GM12878 (cell line): Measurements from ENCODE around the gene RCBTB2. TPM values are rescaled to one million over a fixed set of nuclear protein-coding genes. Genes with fewer than 3 reads are reported as not detected.

Experiments used
- BRCA1 ChIP-seq: IDR thresholded peaks from 2 replicates; pipeline ENCODE4 v1.6.1; 2011; ENCODE audit warnings: low read depth, low read length, improper control_type of control experiment
- EP300 ChIP-seq, 2 experiments: fragments of 150-350 bp in 1 of 2; IDR thresholded peaks; 2 replicates each; pipeline ENCODE4 v1.6.1; 2011 to 2012; ENCODE audit warnings: low read depth in 2 of 2, low read length in 2 of 2, borderline replicate concordance in 1 of 2, improper control_type of control experiment in 1 of 2, inconsistent platforms in 1 of 2; ENCODE audit not compliant: control insufficient read depth in 1 of 2
- IRF4 ChIP-seq: IDR thresholded peaks from 2 replicates; pipeline ENCODE4 v1.6.1; 2011; ENCODE audit warnings: low read depth, low read length
- NFYA ChIP-seq: IDR thresholded peaks from 2 replicates; pipeline ENCODE4 v1.6.1; 2011; ENCODE audit warnings: low read depth, mild to moderate bottlenecking, low read length, improper control_type of control experiment, borderline replicate concordance
- NR2F1 ChIP-seq: fragments of 450-650 bp; conservative IDR thresholded peaks from 2 replicates; pipeline ENCODE4 v1.6.1; 2017; ENCODE audit warnings: mild to moderate bottlenecking
- RAD21 ChIP-seq: IDR thresholded peaks from 2 replicates; pipeline ENCODE4 v1.6.1; 2011; ENCODE audit warnings: mild to moderate bottlenecking, low read depth, low read length, moderate library complexity; ENCODE audit not compliant: insufficient read depth
- RELA ChIP-seq: fragments of 450-650 bp; IDR thresholded peaks from 2 replicates; pipeline ENCODE4 v1.8.0; 2014; ENCODE audit warnings: borderline replicate concordance; ENCODE audit not compliant: partially characterized antibody
- SMC3 ChIP-seq: IDR thresholded peaks from 2 replicates; pipeline ENCODE4 v1.6.1; 2011; ENCODE audit warnings: low read length, improper control_type of control experiment, borderline replicate concordance
- SREBF2 ChIP-seq: IDR thresholded peaks from 2 replicates; pipeline ENCODE4 v1.6.1; 2012; ENCODE audit warnings: mild to moderate bottlenecking, low read length
- ZNF207 ChIP-seq: fragments of 450-650 bp; IDR thresholded peaks from 2 replicates; pipeline ENCODE4 v1.6.1; 2014; ENCODE audit warnings: antibody characterized with exemption, mild to moderate bottlenecking, borderline replicate concordance
- ZNF24 ChIP-seq: fragments of 450-650 bp; IDR thresholded peaks from 2 replicates; pipeline ENCODE4 v1.6.1; 2017; ENCODE audit warnings: antibody characterized with exemption, mild to moderate bottlenecking
- ZNF384 ChIP-seq: IDR thresholded peaks from 2 replicates; pipeline ENCODE4 v1.6.1; 2012; ENCODE audit warnings: low read depth, mild to moderate bottlenecking, low read length, improper control_type of control experiment, borderline replicate concordance
- polyA plus RNA-seq, 11 experiments: library from polyadenylated mRNA; depleted of rRNA in 4 of 11; unstranded in 6 of 11; stranded (reverse) in 5 of 11; fragments of >200 nt; fragmentation: Nextera tagmentation in 4 of 11; fragmentation: Illumina TruSeq in 1 of 11; extraction: Ambion mirVana in 4 of 11; extraction: Trizol in 1 of 11; gene quantifications; 1 replicate in 1 of 11; 2 replicates in 10 of 11; pipeline versions ENCODE4 v1.2.1 to v1.2.3, GENCODE V29; 2011 to 2016; ENCODE audit warnings: inconsistent platforms in 2 of 11, missing spikeins in 2 of 11, low read depth in 1 of 11
- total RNA-seq, 4 experiments: library from RNA; depleted of rRNA in 3 of 4; stranded (reverse); fragments of >200 nt in 3 of 4; fragmentation: Illumina TruSeq in 1 of 4; extraction: Trizol in 1 of 4; gene quantifications; 2 replicates each; pipeline versions ENCODE4 v1.2.1 to v1.2.3, GENCODE V29; 2013 to 2021
- TF ChIP-seq, protein P1 (sequence below): fragments of 450-650 bp; formaldehyde crosslinking; IDR thresholded peaks from 2 replicates; pipeline ENCODE4 v1.4.0; 2020; ENCODE audit warnings: mild to moderate bottlenecking, moderate library complexity
- TF ChIP-seq, protein P2 (sequence below): fragments of 450-650 bp; IDR thresholded peaks from 2 replicates; pipeline ENCODE4 v1.6.1; 2017; ENCODE audit warnings: mild to moderate bottlenecking, low read depth, inconsistent platforms; ENCODE audit not compliant: poor library complexity, severe bottlenecking
- TF ChIP-seq, protein P3 (sequence below): IDR thresholded peaks from 2 replicates; pipeline ENCODE4 v1.6.1; 2012; ENCODE audit warnings: low read length, inconsistent platforms
- TF ChIP-seq, protein P4 (sequence below), 3 experiments: IDR thresholded peaks in 2 of 3; conservative IDR thresholded peaks in 1 of 3; 2 replicates each; pipeline ENCODE4 v1.5.1; 2011; ENCODE audit warnings: low read depth in 3 of 3, low read length in 3 of 3, mild to moderate bottlenecking in 3 of 3, control low read depth in 2 of 3, moderate library complexity in 2 of 3, inconsistent platforms in 1 of 3, mixed read lengths in 1 of 3; ENCODE audit not compliant: control insufficient read depth in 2 of 3, insufficient read depth in 1 of 3; ENCODE audit errors: extremely low read depth in 1 of 3

RCBTB2 gene
- total and polyA plus RNA-seq, 10 of the 15 experiments (the other 5 are each of a cell fraction or from before 2014, with no cell fraction given), result 5.0 to 16.0 (median 8.5) TPM

DNA sequence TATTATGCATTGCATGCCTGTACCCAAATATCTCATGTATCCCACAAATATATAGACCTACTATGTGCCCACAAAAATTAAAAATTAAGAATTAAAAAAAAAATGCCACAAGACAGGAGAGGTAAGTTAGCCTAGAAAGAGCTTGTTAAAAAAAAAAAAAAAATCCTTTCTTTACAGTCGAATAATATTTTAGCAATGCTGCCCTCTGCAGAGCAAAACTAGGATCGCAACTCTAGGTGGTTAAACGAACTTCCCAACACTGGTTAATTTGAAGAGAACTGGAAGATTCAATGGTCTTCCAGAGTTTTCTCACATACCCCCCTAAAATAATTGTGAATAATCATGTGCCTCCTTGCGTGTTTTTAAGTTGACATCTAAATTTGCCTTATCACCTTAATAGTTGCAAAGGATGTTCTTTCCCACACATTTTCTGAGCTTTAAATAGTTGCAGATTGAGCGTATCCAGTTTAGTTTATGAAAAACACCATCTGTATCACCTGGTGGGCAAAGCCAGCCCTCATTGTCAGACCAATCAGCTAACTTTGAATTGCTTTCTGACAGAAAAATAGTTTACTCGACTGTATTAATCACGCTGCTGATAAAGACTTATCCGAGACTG is 47.4 kb upstream of the RCBTB2 start (continued):
- TF ChIP-seq, protein P1, sequence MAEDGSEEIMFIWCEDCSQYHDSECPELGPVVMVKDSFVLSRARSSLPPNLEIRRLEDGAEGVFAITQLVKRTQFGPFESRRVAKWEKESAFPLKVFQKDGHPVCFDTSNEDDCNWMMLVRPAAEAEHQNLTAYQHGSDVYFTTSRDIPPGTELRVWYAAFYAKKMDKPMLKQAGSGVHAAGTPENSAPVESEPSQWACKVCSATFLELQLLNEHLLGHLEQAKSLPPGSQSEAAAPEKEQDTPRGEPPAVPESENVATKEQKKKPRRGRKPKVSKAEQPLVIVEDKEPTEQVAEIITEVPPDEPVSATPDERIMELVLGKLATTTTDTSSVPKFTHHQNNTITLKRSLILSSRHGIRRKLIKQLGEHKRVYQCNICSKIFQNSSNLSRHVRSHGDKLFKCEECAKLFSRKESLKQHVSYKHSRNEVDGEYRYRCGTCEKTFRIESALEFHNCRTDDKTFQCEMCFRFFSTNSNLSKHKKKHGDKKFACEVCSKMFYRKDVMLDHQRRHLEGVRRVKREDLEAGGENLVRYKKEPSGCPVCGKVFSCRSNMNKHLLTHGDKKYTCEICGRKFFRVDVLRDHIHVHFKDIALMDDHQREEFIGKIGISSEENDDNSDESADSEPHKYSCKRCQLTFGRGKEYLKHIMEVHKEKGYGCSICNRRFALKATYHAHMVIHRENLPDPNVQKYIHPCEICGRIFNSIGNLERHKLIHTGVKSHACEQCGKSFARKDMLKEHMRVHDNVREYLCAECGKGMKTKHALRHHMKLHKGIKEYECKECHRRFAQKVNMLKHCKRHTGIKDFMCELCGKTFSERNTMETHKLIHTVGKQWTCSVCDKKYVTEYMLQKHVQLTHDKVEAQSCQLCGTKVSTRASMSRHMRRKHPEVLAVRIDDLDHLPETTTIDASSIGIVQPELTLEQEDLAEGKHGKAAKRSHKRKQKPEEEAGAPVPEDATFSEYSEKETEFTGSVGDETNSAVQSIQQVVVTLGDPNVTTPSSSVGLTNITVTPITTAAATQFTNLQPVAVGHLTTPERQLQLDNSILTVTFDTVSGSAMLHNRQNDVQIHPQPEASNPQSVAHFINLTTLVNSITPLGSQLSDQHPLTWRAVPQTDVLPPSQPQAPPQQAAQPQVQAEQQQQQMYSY (CRISPR knock-in tag), result no peak
- TF ChIP-seq ZNF384 (peak; percentile 97), ZNF24 (0 out of 2 replicates have a peak, but pooled peaks have one; percentile 22), SREBF2 (no peak), IRF4 (no peak), SMC3 (peak; percentile 80), NFYA (no peak), RELA (no peak), NR2F1 (no peak), BRCA1 (no peak), EP300 (IDR thresholded peaks at IDR 0.05; ENCODE audit: borderline replicate concordance in 1 of 2, control insufficient read depth in 1 of 2, low read depth in 2 of 2, low read length in 2 of 2) (no peak), ZNF207 (no peak), RAD21 (peak; percentile 90)
- TF ChIP-seq, protein P2, sequence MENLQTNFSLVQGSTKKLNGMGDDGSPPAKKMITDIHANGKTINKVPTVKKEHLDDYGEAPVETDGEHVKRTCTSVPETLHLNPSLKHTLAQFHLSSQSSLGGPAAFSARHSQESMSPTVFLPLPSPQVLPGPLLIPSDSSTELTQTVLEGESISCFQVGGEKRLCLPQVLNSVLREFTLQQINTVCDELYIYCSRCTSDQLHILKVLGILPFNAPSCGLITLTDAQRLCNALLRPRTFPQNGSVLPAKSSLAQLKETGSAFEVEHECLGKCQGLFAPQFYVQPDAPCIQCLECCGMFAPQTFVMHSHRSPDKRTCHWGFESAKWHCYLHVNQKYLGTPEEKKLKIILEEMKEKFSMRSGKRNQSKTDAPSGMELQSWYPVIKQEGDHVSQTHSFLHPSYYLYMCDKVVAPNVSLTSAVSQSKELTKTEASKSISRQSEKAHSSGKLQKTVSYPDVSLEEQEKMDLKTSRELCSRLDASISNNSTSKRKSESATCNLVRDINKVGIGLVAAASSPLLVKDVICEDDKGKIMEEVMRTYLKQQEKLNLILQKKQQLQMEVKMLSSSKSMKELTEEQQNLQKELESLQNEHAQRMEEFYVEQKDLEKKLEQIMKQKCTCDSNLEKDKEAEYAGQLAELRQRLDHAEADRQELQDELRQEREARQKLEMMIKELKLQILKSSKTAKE, result no peak
- TF ChIP-seq, protein P3, sequence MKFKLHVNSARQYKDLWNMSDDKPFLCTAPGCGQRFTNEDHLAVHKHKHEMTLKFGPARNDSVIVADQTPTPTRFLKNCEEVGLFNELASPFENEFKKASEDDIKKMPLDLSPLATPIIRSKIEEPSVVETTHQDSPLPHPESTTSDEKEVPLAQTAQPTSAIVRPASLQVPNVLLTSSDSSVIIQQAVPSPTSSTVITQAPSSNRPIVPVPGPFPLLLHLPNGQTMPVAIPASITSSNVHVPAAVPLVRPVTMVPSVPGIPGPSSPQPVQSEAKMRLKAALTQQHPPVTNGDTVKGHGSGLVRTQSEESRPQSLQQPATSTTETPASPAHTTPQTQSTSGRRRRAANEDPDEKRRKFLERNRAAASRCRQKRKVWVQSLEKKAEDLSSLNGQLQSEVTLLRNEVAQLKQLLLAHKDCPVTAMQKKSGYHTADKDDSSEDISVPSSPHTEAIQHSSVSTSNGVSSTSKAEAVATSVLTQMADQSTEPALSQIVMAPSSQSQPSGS, result no peak
- TF ChIP-seq, protein P4, sequence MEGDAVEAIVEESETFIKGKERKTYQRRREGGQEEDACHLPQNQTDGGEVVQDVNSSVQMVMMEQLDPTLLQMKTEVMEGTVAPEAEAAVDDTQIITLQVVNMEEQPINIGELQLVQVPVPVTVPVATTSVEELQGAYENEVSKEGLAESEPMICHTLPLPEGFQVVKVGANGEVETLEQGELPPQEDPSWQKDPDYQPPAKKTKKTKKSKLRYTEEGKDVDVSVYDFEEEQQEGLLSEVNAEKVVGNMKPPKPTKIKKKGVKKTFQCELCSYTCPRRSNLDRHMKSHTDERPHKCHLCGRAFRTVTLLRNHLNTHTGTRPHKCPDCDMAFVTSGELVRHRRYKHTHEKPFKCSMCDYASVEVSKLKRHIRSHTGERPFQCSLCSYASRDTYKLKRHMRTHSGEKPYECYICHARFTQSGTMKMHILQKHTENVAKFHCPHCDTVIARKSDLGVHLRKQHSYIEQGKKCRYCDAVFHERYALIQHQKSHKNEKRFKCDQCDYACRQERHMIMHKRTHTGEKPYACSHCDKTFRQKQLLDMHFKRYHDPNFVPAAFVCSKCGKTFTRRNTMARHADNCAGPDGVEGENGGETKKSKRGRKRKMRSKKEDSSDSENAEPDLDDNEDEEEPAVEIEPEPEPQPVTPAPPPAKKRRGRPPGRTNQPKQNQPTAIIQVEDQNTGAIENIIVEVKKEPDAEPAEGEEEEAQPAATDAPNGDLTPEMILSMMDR (IDR thresholded peaks at IDR 0.05 in 2 of 3, conservative IDR thresholded peaks at IDR 0.05 in 1 of 3; ENCODE audit: control insufficient read depth in 2 of 3, extremely low read depth in 1 of 3, insufficient read depth in 1 of 3, low read depth in 3 of 3, low read length in 3 of 3), result peak; percentile 63 to 72 (median 64); a peak in 5 of 6 replicates
